ENCODE measurements around the gene STAB1. TPM values are rescaled to one million over a fixed set of nuclear protein-coding genes. Genes with fewer than 3 reads are reported as not detected.

Gene STAB1
- total RNA-seq, 4 donors from 2014 or later = 27.0 to 98.2 (median 67.2) TPM

- H3K4me1 ChIP-seq = no peaks in the 10 kb centered on the region
- H3K4me3 ChIP-seq = no peak overlapping the region
- H3K27me3 ChIP-seq = no peaks in the 10 kb centered on the region
- no peak for DNase-seq
- TF ChIP-seq POLR2A (IDR thresholded peaks at IDR 0.05) (no peak), CTCF (IDR thresholded peaks at IDR 0.05) (no peak)
- no peak overlapping the region for H3K27ac ChIP-seq
- no peaks in the 10 kb centered on the region for H3K36me3 ChIP-seq
- no peaks in the 10 kb centered on the region for H3K9me3 ChIP-seq
These were observed 25.8 kb downstream of the STAB1 start for GRCh38 chr3:52520716-52521487.

- Histone ChIP-seq H3K27ac (no peak overlapping the region), H3K4me1 (no peaks in the 10 kb centered on the region), H3K27me3 (no peaks in the 10 kb centered on the region), H3K9me3 (no peaks in the 10 kb centered on the region), H3K36me3 (no peaks in the 10 kb centered on the region), H3K4me3 (no peak overlapping the region)
- no peak for TF ChIP-seq CTCF (IDR thresholded peaks at IDR 0.05)
- TF ChIP-seq POLR2A (IDR thresholded peaks at IDR 0.05) = no peak
- DNase-seq = no peak
These were observed 26.3 kb downstream of the STAB1 start for GRCh38 chr3:52521488-52521824.

GRCh38 chr3:52521881-52522650 lies 26.9 kb downstream of the STAB1 start:
- H3K4me1 ChIP-seq = no peaks in the 10 kb centered on the region
- DNase-seq = no peak
- H3K9me3 ChIP-seq = no peaks in the 10 kb centered on the region
- no peak overlapping the region for H3K27ac ChIP-seq
- H3K27me3 ChIP-seq = no peaks in the 10 kb centered on the region
- H3K4me3 ChIP-seq = no peak overlapping the region
- TF ChIP-seq POLR2A (IDR thresholded peaks at IDR 0.05) (no peak), CTCF (IDR thresholded peaks at IDR 0.05) (no peak)
- no peaks in the 10 kb centered on the region for H3K36me3 ChIP-seq

GRCh38 chr3:52522651-52523251 lies 27.6 kb downstream of the STAB1 start:
- TF ChIP-seq CTCF (IDR thresholded peaks at IDR 0.05) (no peak), POLR2A (IDR thresholded peaks at IDR 0.05) (no peak)
- H3K4me1 ChIP-seq = no peaks in the 10 kb centered on the region
- H3K27me3 ChIP-seq = no peaks in the 10 kb centered on the region
- no peaks in the 10 kb centered on the region for H3K9me3 ChIP-seq
- H3K4me3 ChIP-seq = no peak overlapping the region
- no peak overlapping the region for H3K27ac ChIP-seq
- DNase-seq = no peak
- H3K36me3 ChIP-seq = peaks cover 0 to 2% (median 0%) of the 10 kb centered on the region in 3 donors

GRCh38 chr3:52523386-52524257 lies 28.5 kb downstream of the STAB1 start:
- Histone ChIP-seq H3K9me3 (no peaks in the 10 kb centered on the region), H3K27ac (no peak overlapping the region), H3K36me3 (peaks cover 0 to 7% (median 0%) of the 10 kb centered on the region in 3 donors), H3K27me3 (no peaks in the 10 kb centered on the region), H3K4me3 (no peak overlapping the region), H3K4me1 (no peaks in the 10 kb centered on the region)
- peak in 1 of 3 donors; percentile 43 for DNase-seq
- TF ChIP-seq POLR2A (IDR thresholded peaks at IDR 0.05) (no peak), CTCF (IDR thresholded peaks at IDR 0.05) (no peak)
